ENCODE results near the gene TMEM170B.
"Not testable (repeated sequence)": the region's sequence is repeated elsewhere in the genome, so short reads cannot be mapped to it uniquely, and the experiment has no call there.

Gene TMEM170B

DNA sequence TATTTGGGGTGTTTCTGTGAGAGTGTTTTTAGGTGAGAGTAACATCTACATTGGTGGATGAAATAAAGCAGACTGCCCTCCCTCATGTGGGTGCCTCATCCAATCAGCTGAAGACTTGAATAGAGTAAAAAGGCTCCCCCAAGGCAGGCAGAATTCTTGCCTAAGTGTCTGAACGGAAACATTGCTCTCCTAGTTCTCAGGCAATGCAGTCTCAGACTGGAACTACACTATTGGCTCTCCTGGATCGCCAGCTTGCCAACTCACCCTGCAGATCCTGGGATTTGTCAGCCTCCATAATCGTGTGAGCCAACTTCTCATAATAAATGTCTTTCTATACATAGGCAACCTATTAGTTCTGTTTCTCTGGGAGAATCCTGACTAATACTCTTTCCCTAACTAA, 5.5 kb upstream of the TMEM170B start:
- no peak overlapping the region for H3K4me3 ChIP-seq (ENCODE audit: low read depth, low read length)
- peaks cover 3% of the 10 kb centered on the region for H3K4me1 ChIP-seq (ENCODE audit: control insufficient read depth, insufficient read depth, low read length, unreplicated experiment)
- no peaks in the 10 kb centered on the region for H3K79me2 ChIP-seq (ENCODE audit: control insufficient read depth, insufficient read depth, low read length, unreplicated experiment)
- peaks cover 21% of the 10 kb centered on the region for H3K27me3 ChIP-seq (ENCODE audit: insufficient read depth, low read length)
- H3K27ac ChIP-seq (ENCODE audit: low read depth, low read length): no peak overlapping the region
- no peak overlapping the region for H2AFZ ChIP-seq (ENCODE audit: low read length, unreplicated experiment)
- no peaks in the 10 kb centered on the region for H3K36me3 ChIP-seq (ENCODE audit: insufficient read depth, low read length)

GRCh38 chr6:11534561-11534960, 3.0 kb upstream of the TMEM170B start:
- H3K4me3 ChIP-seq (ENCODE audit: low read depth, low read length): no peak overlapping the region
- H3K27me3 ChIP-seq (ENCODE audit: insufficient read depth, low read length): peaks cover 38% of the 10 kb centered on the region
- no peaks in the 10 kb centered on the region for H3K4me1 ChIP-seq (ENCODE audit: control insufficient read depth, insufficient read depth, low read length, unreplicated experiment)
- no peak overlapping the region for H3K27ac ChIP-seq (ENCODE audit: low read depth, low read length)
- H3K36me3 ChIP-seq (ENCODE audit: insufficient read depth, low read length): no peaks in the 10 kb centered on the region
- no peaks in the 10 kb centered on the region for H3K79me2 ChIP-seq (ENCODE audit: control insufficient read depth, insufficient read depth, low read length, unreplicated experiment)
- H2AFZ ChIP-seq (ENCODE audit: low read length, unreplicated experiment): no peak overlapping the region

- no peak overlapping the region for H3K4me3 ChIP-seq (ENCODE audit: low read depth, low read length)
- H3K36me3 ChIP-seq (ENCODE audit: insufficient read depth, low read length): no peaks in the 10 kb centered on the region
- H3K79me2 ChIP-seq (ENCODE audit: control insufficient read depth, insufficient read depth, low read length, unreplicated experiment): no peaks in the 10 kb centered on the region
- H2AFZ ChIP-seq (ENCODE audit: low read length, unreplicated experiment): no peak overlapping the region
- peaks cover 38% of the 10 kb centered on the region for H3K27me3 ChIP-seq (ENCODE audit: insufficient read depth, low read length)
- no peaks in the 10 kb centered on the region for H3K4me1 ChIP-seq (ENCODE audit: control insufficient read depth, insufficient read depth, low read length, unreplicated experiment)
- no peak overlapping the region for H3K27ac ChIP-seq (ENCODE audit: low read depth, low read length)
These were observed 1.7 kb upstream of the TMEM170B start for GRCh38 chr6:11535801-11536230.

- no peaks in the 10 kb centered on the region for H3K4me1 ChIP-seq (ENCODE audit: control insufficient read depth, insufficient read depth, low read length, unreplicated experiment)
- H3K36me3 ChIP-seq (ENCODE audit: insufficient read depth, low read length): no peaks in the 10 kb centered on the region
- peaks cover 38% of the 10 kb centered on the region for H3K27me3 ChIP-seq (ENCODE audit: insufficient read depth, low read length)
- peak overlapping the region; percentile 59 for H2AFZ ChIP-seq (ENCODE audit: low read length, unreplicated experiment)
- H3K79me2 ChIP-seq (ENCODE audit: control insufficient read depth, insufficient read depth, low read length, unreplicated experiment): no peaks in the 10 kb centered on the region
- no peak overlapping the region for H3K27ac ChIP-seq (ENCODE audit: low read depth, low read length)
- peak overlapping the region; percentile 87 for H3K4me3 ChIP-seq (ENCODE audit: low read depth, low read length)
These were observed 754 bp upstream of the TMEM170B start for GRCh38 chr6:11536795-11537194.

- Histone ChIP-seq H3K4me3 (ENCODE audit: low read depth, low read length) (peak overlapping the region; percentile 87), H3K79me2 (ENCODE audit: control insufficient read depth, insufficient read depth, low read length, unreplicated experiment) (no peaks in the 10 kb centered on the region), H3K4me1 (ENCODE audit: control insufficient read depth, insufficient read depth, low read length, unreplicated experiment) (no peaks in the 10 kb centered on the region), H3K27ac (ENCODE audit: low read depth, low read length) (no peak overlapping the region), H3K36me3 (ENCODE audit: insufficient read depth, low read length) (no peaks in the 10 kb centered on the region), H2AFZ (ENCODE audit: low read length, unreplicated experiment) (peak overlapping the region; percentile 59), H3K27me3 (ENCODE audit: insufficient read depth, low read length) (peaks cover 38% of the 10 kb centered on the region)
These were observed 686 bp downstream of the TMEM170B start for GRCh38 chr6:11538052-11538818.

DNA sequence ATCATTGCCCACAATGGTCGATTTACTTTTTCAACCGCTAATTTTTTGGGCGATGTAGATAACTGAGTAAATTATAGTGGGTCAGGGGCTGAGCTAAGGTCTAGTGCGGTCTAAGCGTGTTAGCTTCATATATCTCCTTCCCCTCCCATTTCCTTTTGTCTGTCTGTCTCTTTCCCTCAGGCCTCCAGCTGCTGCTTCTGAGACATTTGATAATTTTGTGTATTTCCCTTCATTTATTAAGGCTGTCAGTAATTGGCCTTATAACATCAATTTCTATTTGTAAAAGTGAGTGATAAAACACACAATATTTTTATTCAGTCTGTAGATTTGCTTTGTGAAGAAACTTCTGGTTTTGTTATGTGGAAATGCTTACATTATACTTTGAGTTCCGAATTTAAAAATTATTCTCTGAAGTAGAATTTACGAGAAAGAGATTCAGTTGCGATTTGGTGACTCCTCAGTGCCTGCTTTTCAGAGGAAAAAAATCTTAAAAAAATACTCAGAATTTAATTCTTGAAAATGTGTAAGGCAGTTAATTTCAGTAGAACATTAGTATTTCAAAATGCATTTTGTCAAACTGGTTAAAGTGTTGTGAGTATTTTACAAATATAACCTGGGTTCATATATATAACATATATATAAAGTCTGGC, 1.4 kb downstream of the TMEM170B start:
- Histone ChIP-seq H3K4me3 (ENCODE audit: low read depth, low read length) (peak overlapping the region; percentile 87), H3K36me3 (ENCODE audit: insufficient read depth, low read length) (no peaks in the 10 kb centered on the region), H2AFZ (ENCODE audit: low read length, unreplicated experiment) (no peak overlapping the region), H3K79me2 (ENCODE audit: control insufficient read depth, insufficient read depth, low read length, unreplicated experiment) (no peaks in the 10 kb centered on the region), H3K27ac (ENCODE audit: low read depth, low read length) (no peak overlapping the region), H3K4me1 (ENCODE audit: control insufficient read depth, insufficient read depth, low read length, unreplicated experiment) (no peaks in the 10 kb centered on the region), H3K27me3 (ENCODE audit: insufficient read depth, low read length) (peaks cover 36% of the 10 kb centered on the region)

- H3K27me3 ChIP-seq (ENCODE audit: insufficient read depth, low read length): peaks cover 11% of the 10 kb centered on the region
- no peak overlapping the region for H3K4me3 ChIP-seq (ENCODE audit: low read depth, low read length)
- H3K36me3 ChIP-seq (ENCODE audit: insufficient read depth, low read length): no peaks in the 10 kb centered on the region
- no peak overlapping the region for H2AFZ ChIP-seq (ENCODE audit: low read length, unreplicated experiment)
- no peaks in the 10 kb centered on the region for H3K4me1 ChIP-seq (ENCODE audit: control insufficient read depth, insufficient read depth, low read length, unreplicated experiment)
- H3K79me2 ChIP-seq (ENCODE audit: control insufficient read depth, insufficient read depth, low read length, unreplicated experiment): no peaks in the 10 kb centered on the region
- no peak overlapping the region for H3K27ac ChIP-seq (ENCODE audit: low read depth, low read length)
These were observed 5.3 kb downstream of the TMEM170B start for GRCh38 chr6:11542863-11543262.

GRCh38 chr6:11543919-11544518, 6.5 kb downstream of the TMEM170B start:
- H3K36me3 ChIP-seq (ENCODE audit: insufficient read depth, low read length): no peaks in the 10 kb centered on the region
- H3K27me3 ChIP-seq (ENCODE audit: insufficient read depth, low read length): no peaks in the 10 kb centered on the region
- no peak overlapping the region for H2AFZ ChIP-seq (ENCODE audit: low read length, unreplicated experiment)
- no peak overlapping the region for H3K4me3 ChIP-seq (ENCODE audit: low read depth, low read length)
- H3K4me1 ChIP-seq (ENCODE audit: control insufficient read depth, insufficient read depth, low read length, unreplicated experiment): no peaks in the 10 kb centered on the region
- no peaks in the 10 kb centered on the region for H3K79me2 ChIP-seq (ENCODE audit: control insufficient read depth, insufficient read depth, low read length, unreplicated experiment)
- no peak overlapping the region for H3K27ac ChIP-seq (ENCODE audit: low read depth, low read length)

DNA sequence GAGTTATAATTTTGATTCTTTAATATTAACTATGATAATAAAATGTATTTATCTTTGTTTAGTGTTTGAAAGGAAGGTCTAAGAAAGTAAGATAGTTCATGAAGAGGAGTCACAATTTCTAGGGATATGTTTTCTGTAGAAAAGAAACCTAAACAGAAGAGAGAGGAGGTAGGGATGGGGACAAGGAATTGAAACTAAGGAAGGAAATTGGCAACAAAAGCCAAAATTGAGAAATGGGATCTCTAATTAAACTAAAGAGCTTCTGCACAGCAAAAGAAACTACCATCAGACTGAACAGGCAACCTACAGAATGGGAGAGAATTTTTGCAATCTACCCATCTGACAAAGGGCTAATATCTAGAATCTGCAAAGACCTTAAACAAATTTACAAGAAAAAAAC, 10.3 kb downstream of the TMEM170B start:
- H3K79me2 ChIP-seq (ENCODE audit: control insufficient read depth, insufficient read depth, low read length, unreplicated experiment); H3K27ac ChIP-seq (ENCODE audit: low read depth, low read length); H3K27me3 ChIP-seq (ENCODE audit: insufficient read depth, low read length); H2AFZ ChIP-seq (ENCODE audit: low read length, unreplicated experiment); H3K4me3 ChIP-seq (ENCODE audit: low read depth, low read length); H3K4me1 ChIP-seq (ENCODE audit: control insufficient read depth, insufficient read depth, low read length, unreplicated experiment); H3K36me3 ChIP-seq (ENCODE audit: insufficient read depth, low read length): not testable (repeated sequence)

GRCh38 chr6:11548578-11548977, 11.0 kb downstream of the TMEM170B start:
- not testable (repeated sequence) for H3K36me3 ChIP-seq (ENCODE audit: insufficient read depth, low read length); H3K27me3 ChIP-seq (ENCODE audit: insufficient read depth, low read length)

GRCh38 chr6:11551053-11551452, 13.5 kb downstream of the TMEM170B start:
- no peaks in the 10 kb centered on the region for H3K27me3 ChIP-seq (ENCODE audit: insufficient read depth, low read length)
- no peaks in the 10 kb centered on the region for H3K79me2 ChIP-seq (ENCODE audit: control insufficient read depth, insufficient read depth, low read length, unreplicated experiment)
- no peak overlapping the region for H3K27ac ChIP-seq (ENCODE audit: low read depth, low read length)
- H3K36me3 ChIP-seq (ENCODE audit: insufficient read depth, low read length): no peaks in the 10 kb centered on the region
- no peak overlapping the region for H2AFZ ChIP-seq (ENCODE audit: low read length, unreplicated experiment)
- H3K4me3 ChIP-seq (ENCODE audit: low read depth, low read length): no peak overlapping the region
- no peaks in the 10 kb centered on the region for H3K4me1 ChIP-seq (ENCODE audit: control insufficient read depth, insufficient read depth, low read length, unreplicated experiment)

More at GRCh38 chr6:11548578-11548977, 11.0 kb downstream of the TMEM170B start:
- H3K4me1 ChIP-seq (ENCODE audit: control insufficient read depth, insufficient read depth, low read length, unreplicated experiment); H3K79me2 ChIP-seq (ENCODE audit: control insufficient read depth, insufficient read depth, low read length, unreplicated experiment); H3K4me3 ChIP-seq (ENCODE audit: low read depth, low read length); H3K27ac ChIP-seq (ENCODE audit: low read depth, low read length); H2AFZ ChIP-seq (ENCODE audit: low read length, unreplicated experiment): not testable (repeated sequence)
